ENCODE measurements around the gene RARA.
A peak's percentile ranks its signal among the peaks of the same experiment; 100 is the strongest.
"Not testable (repeated sequence)": the region's sequence is repeated elsewhere in the genome, so short reads cannot be mapped to it uniquely, and the experiment has no call there.

RARA gene

GRCh38 chr17:40375786-40376185 lies 66.8 kb downstream of the RARA start:
- not testable (repeated sequence) for DNase-seq (ENCODE audit: low spot score)

GRCh38 chr17:40376541-40376940 lies 67.6 kb downstream of the RARA start:
- not testable (repeated sequence) for DNase-seq (ENCODE audit: low spot score)

GRCh38 chr17:40377832-40378231 lies 68.9 kb downstream of the RARA start:
- DNase-seq (ENCODE audit: low spot score): no peak

- no peak for DNase-seq (ENCODE audit: low spot score)
Measured at GRCh38 chr17:40378966-40379365, 70.0 kb downstream of the RARA start.

GRCh38 chr17:40382251-40382650 lies 73.3 kb downstream of the RARA start:
- DNase-seq (ENCODE audit: low spot score): no peak

DNA sequence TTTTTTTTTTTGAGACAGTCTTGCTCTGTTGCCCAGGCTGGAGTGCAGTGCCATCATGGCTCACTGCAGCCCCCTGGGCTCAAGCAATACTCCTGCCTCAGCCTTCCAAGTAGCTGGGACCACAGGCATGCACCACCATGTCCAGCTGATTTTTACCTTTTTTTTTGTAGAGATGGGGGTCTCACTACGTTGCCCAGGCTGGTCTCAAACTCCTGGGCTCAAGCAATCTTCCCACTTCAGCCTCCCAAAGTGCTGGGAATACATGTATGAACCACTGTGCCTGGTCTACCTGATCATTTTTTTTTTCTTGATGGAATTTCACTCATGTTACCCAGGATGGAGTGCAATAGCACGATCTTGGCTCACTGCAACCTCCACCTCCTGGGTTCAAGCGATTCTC lies 77.6 kb downstream of the RARA start:
- not testable (repeated sequence) for DNase-seq (ENCODE audit: low spot score)

DNA sequence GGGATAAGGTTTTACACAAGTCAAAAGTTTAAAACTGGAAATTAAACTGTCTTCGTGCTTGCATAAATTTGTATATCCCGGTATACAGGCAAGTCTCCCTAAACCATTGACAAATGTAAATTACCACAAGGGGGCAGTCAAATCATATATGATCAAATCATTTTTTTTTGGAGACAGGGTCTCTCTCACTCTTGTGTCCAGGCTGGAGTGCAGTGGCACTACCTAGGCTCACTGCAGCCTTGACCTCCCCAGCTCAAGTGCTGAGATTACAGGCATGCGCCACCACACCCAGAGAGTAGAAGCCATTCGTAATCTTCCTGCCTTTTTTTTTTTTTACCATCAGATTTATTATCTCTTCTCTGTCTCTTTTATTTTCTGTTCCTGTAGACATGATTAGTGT lies 90.2 kb downstream of the RARA start:
- peak; percentile 35 for DNase-seq (ENCODE audit: low spot score)

DNA sequence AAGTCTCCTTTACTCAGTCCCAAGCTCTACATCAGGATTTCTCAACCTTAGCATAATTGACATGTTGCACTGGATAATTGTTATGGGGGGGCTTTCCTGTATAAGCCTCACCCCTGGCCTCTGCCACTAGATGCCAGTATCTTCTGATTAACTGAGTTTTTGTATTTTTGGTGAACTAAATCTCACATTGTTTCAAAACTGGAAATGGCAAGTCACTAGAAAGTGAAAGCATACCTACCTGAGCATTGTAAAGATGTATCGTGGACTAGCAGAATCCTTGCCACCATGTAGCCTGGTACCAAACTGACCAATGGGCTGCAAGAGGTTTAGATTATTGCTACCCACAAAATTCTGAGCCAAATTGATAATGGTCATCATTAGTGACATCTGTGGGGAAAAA lies 93.7 kb downstream of the RARA start:
- DNase-seq (ENCODE audit: low spot score): peak; percentile 8

- no peak for DNase-seq (ENCODE audit: low spot score)
Measured at GRCh38 chr17:40404003-40404402, 95.0 kb downstream of the RARA start.

Measured in CD4-positive, alpha-beta T cell treated with Interleukin-15 for 4 hours (primary cell).